Effector memory CD8-positive, alpha-beta T cell (primary cell): ENCODE data around the gene GEMIN8.

Source experiments
- ATAC-seq: fragments of 150-1000 bp; cut with Tn5 transposase; replicated peaks from 2 replicates; pipeline ENCODE4 v1.10.0; 2021; ENCODE audit warnings: mild to moderate bottlenecking, moderate library complexity
- DNase-seq, 3 experiments: peaks; one replicate each; pipeline ENCODE4 v3.0.0; 2021
- H3K27ac Mint-ChIP-seq, 2 donors: one replicate each; pipeline ENCODE4 v1.8.0; 2022; ENCODE audit warnings: mild to moderate bottlenecking in 2 of 2, mixed read lengths in 2 of 2, moderate library complexity in 2 of 2
- H3K27me3 Mint-ChIP-seq, 2 donors: one replicate each; pipeline ENCODE4 v1.8.0; 2022; ENCODE audit warnings: mixed read lengths in 2 of 2
- H3K36me3 Mint-ChIP-seq: one replicate; pipeline ENCODE4 v1.8.0; 2022; ENCODE audit warnings: mild to moderate bottlenecking, moderate library complexity, mixed read lengths; ENCODE audit not compliant: insufficient read depth
- H3K4me1 Mint-ChIP-seq, 2 donors: one replicate each; pipeline ENCODE4 v1.8.0; 2022; ENCODE audit warnings: low read depth in 2 of 2, mixed read lengths in 2 of 2
- H3K4me3 Mint-ChIP-seq, 2 donors: one replicate each; pipeline ENCODE4 v1.8.0; 2022; ENCODE audit warnings: mild to moderate bottlenecking in 2 of 2, mixed read lengths in 2 of 2, moderate library complexity in 2 of 2
- H3K9me3 Mint-ChIP-seq, 2 donors: one replicate each; pipeline ENCODE4 v1.8.0; 2022; ENCODE audit warnings: mixed read lengths in 2 of 2

GEMIN8 gene

GRCh38 chrX:14006540-14006939 is 23.2 kb downstream of the GEMIN8 start:
- DNase-seq (no peak), ATAC-seq (no peak)
- Mint-ChIP-seq H3K27ac (no peak overlapping the region), H3K4me1 (no peaks in the 10 kb centered on the region), H3K4me3 (no peak overlapping the region), H3K36me3 (peaks cover 8% of the 10 kb centered on the region), H3K9me3 (no peaks in the 10 kb centered on the region), H3K27me3 (no peaks in the 10 kb centered on the region)

GRCh38 chrX:14003876-14004425 is 25.7 kb downstream of the GEMIN8 start:
- Mint-ChIP-seq H3K4me1 (no peaks in the 10 kb centered on the region), H3K27ac (no peak overlapping the region), H3K4me3 (no peak overlapping the region), H3K27me3 (no peaks in the 10 kb centered on the region), H3K9me3 (no peaks in the 10 kb centered on the region), H3K36me3 (peaks cover 8% of the 10 kb centered on the region)
- no peak for DNase-seq
- no peak for ATAC-seq

- Mint-ChIP-seq H3K9me3 (no peaks in the 10 kb centered on the region), H3K4me3 (no peak overlapping the region), H3K36me3 (peaks cover 4% of the 10 kb centered on the region), H3K27ac (no peak overlapping the region), H3K27me3 (no peaks in the 10 kb centered on the region), H3K4me1 (no peaks in the 10 kb centered on the region)
- no peak for ATAC-seq
- DNase-seq: no peak
These were observed 26.7 kb downstream of the GEMIN8 start for GRCh38 chrX:14003028-14003427.

GRCh38 chrX:13996650-13997049 is 33.0 kb downstream of the GEMIN8 start:
- no peaks in the 10 kb centered on the region for H3K27me3 Mint-ChIP-seq
- no peaks in the 10 kb centered on the region for H3K36me3 Mint-ChIP-seq
- no peak overlapping the region for H3K27ac Mint-ChIP-seq
- no peaks in the 10 kb centered on the region for H3K9me3 Mint-ChIP-seq
- no peak overlapping the region for H3K4me3 Mint-ChIP-seq
- ATAC-seq: no peak
- no peaks in the 10 kb centered on the region for H3K4me1 Mint-ChIP-seq
- no peak for DNase-seq

- Mint-ChIP-seq H3K9me3 (no peaks in the 10 kb centered on the region), H3K27me3 (no peaks in the 10 kb centered on the region), H3K4me1 (no peaks in the 10 kb centered on the region), H3K27ac (no peak overlapping the region), H3K36me3 (no peaks in the 10 kb centered on the region), H3K4me3 (no peak overlapping the region)
- ATAC-seq (no peak), DNase-seq (no peak)
These were observed 35.1 kb downstream of the GEMIN8 start for GRCh38 chrX:13994536-13995080.

- no peak overlapping the region for H3K27ac Mint-ChIP-seq
- H3K4me1 Mint-ChIP-seq: no peaks in the 10 kb centered on the region
- no peaks in the 10 kb centered on the region for H3K9me3 Mint-ChIP-seq
- H3K27me3 Mint-ChIP-seq: no peaks in the 10 kb centered on the region
- no peak for ATAC-seq
- no peaks in the 10 kb centered on the region for H3K36me3 Mint-ChIP-seq
- H3K4me3 Mint-ChIP-seq: no peak overlapping the region
- DNase-seq: no peak
These were observed 35.6 kb downstream of the GEMIN8 start for GRCh38 chrX:13994104-13994503.

- ATAC-seq (no peak), DNase-seq (no peak)
- Mint-ChIP-seq H3K9me3 (no peaks in the 10 kb centered on the region), H3K4me1 (no peaks in the 10 kb centered on the region), H3K27ac (no peak overlapping the region), H3K36me3 (no peaks in the 10 kb centered on the region), H3K4me3 (no peak overlapping the region), H3K27me3 (no peaks in the 10 kb centered on the region)
These were observed 39.4 kb downstream of the GEMIN8 start for GRCh38 chrX:13990126-13990800.

GRCh38 chrX:13985697-13986435 is 43.8 kb downstream of the GEMIN8 start:
- Mint-ChIP-seq H3K9me3 (no peaks in the 10 kb centered on the region), H3K4me3 (no peak overlapping the region), H3K36me3 (no peaks in the 10 kb centered on the region), H3K4me1 (no peaks in the 10 kb centered on the region), H3K27me3 (no peaks in the 10 kb centered on the region), H3K27ac (no peak overlapping the region)
- ATAC-seq (no peak), DNase-seq (no peak)

- Mint-ChIP-seq H3K27me3 (no peaks in the 10 kb centered on the region), H3K4me1 (no peaks in the 10 kb centered on the region), H3K9me3 (no peaks in the 10 kb centered on the region), H3K36me3 (no peaks in the 10 kb centered on the region), H3K4me3 (no peak overlapping the region), H3K27ac (no peak overlapping the region)
- ATAC-seq: no peak
- no peak for DNase-seq
These were observed 46.0 kb downstream of the GEMIN8 start for GRCh38 chrX:13983734-13984133.

- Mint-ChIP-seq H3K27me3 (no peaks in the 10 kb centered on the region), H3K9me3 (no peaks in the 10 kb centered on the region), H3K4me3 (no peak overlapping the region), H3K36me3 (peaks cover 2% of the 10 kb centered on the region), H3K4me1 (no peaks in the 10 kb centered on the region), H3K27ac (no peak overlapping the region)
- DNase-seq (no peak), ATAC-seq (no peak)
These were observed 61.5 kb downstream of the GEMIN8 start for GRCh38 chrX:13968198-13968597.

GRCh38 chrX:13967636-13968035 is 62.1 kb downstream of the GEMIN8 start:
- DNase-seq (no peak), ATAC-seq (no peak)
- Mint-ChIP-seq H3K27me3 (no peaks in the 10 kb centered on the region), H3K27ac (no peak overlapping the region), H3K4me1 (no peaks in the 10 kb centered on the region), H3K9me3 (no peaks in the 10 kb centered on the region), H3K36me3 (peaks cover 2% of the 10 kb centered on the region), H3K4me3 (no peak overlapping the region)

GRCh38 chrX:13966793-13967125 is 62.9 kb downstream of the GEMIN8 start:
- DNase-seq: no peak
- Mint-ChIP-seq H3K27ac (no peak overlapping the region), H3K4me3 (no peak overlapping the region), H3K27me3 (no peaks in the 10 kb centered on the region), H3K4me1 (no peaks in the 10 kb centered on the region), H3K9me3 (no peaks in the 10 kb centered on the region), H3K36me3 (peaks cover 2% of the 10 kb centered on the region)
- ATAC-seq: no peak

- H3K36me3 Mint-ChIP-seq: peaks cover 2% of the 10 kb centered on the region
- DNase-seq (no peak), ATAC-seq (no peak)
- H3K4me3 Mint-ChIP-seq: no peak overlapping the region
- H3K27ac Mint-ChIP-seq: no peak overlapping the region
- H3K27me3 Mint-ChIP-seq: no peaks in the 10 kb centered on the region
- H3K4me1 Mint-ChIP-seq: no peaks in the 10 kb centered on the region
- H3K9me3 Mint-ChIP-seq: no peaks in the 10 kb centered on the region
These were observed 63.5 kb downstream of the GEMIN8 start for GRCh38 chrX:13966071-13966792.
